Skeletal muscle cell (primary cell): ENCODE results near the gene AP4B1.
"Not testable (repeated sequence)": the region's sequence is repeated elsewhere in the genome, so short reads cannot be mapped to it uniquely, and the experiment has no call there.

Source experiments
- DNase-seq: peaks from one replicate; pipeline ENCODE4 v3.0.0-alpha.2; 2010; ENCODE audit warnings: low read depth
- H3K4me3 ChIP-seq: 2 replicates; pipeline ENCODE4 v1.5.1; 2011; ENCODE audit warnings: low read depth, mild to moderate bottlenecking, control low read depth, low read length, moderate library complexity

Gene AP4B1

GRCh38 chr1:113904674-113905434 is at the start of gene AP4B1, which contains the start of gene DCLRE1B:
AP4B1 (minus strand) TSS chr1:113904799; CDS start chr1:113904717, 82 bp downstream.
DCLRE1B (plus strand) TSS chr1:113905326; CDS start chr1:113905587, 261 bp downstream.
- peak within 1 kb of the TSS; percentile 98 for H3K4me3 ChIP-seq
- peak; percentile 100 for DNase-seq

GRCh38 chr1:113951719-113952118 is 47.1 kb upstream of the AP4B1 start:
- no peak for DNase-seq
- H3K4me3 ChIP-seq: no peak overlapping the region

- DNase-seq: no peak
- H3K4me3 ChIP-seq: no peak overlapping the region
Measured at GRCh38 chr1:113950908-113951307, 46.3 kb upstream of the AP4B1 start.

GRCh38 chr1:113949007-113949406 is 44.4 kb upstream of the AP4B1 start:
- no peak overlapping the region for H3K4me3 ChIP-seq
- DNase-seq: no peak

- not testable (repeated sequence) for DNase-seq, H3K4me3 ChIP-seq
Measured at GRCh38 chr1:113948151-113948550, 43.6 kb upstream of the AP4B1 start.

GRCh38 chr1:113947388-113948107 is 42.9 kb upstream of the AP4B1 start:
- H3K4me3 ChIP-seq: no peak overlapping the region

GRCh38 chr1:113946678-113947387 is 42.2 kb upstream of the AP4B1 start:
- no peak for DNase-seq
- no peak overlapping the region for H3K4me3 ChIP-seq

More at GRCh38 chr1:113947388-113948107, 42.9 kb upstream of the AP4B1 start:
- no peak for DNase-seq

- DNase-seq: no peak
- no peak overlapping the region for H3K4me3 ChIP-seq
Measured at GRCh38 chr1:113946112-113946511, 41.5 kb upstream of the AP4B1 start.

GRCh38 chr1:113945329-113945728 is 40.7 kb upstream of the AP4B1 start:
- no peak for DNase-seq
- H3K4me3 ChIP-seq: no peak overlapping the region

- H3K4me3 ChIP-seq: no peak overlapping the region
- no peak for DNase-seq
Measured at GRCh38 chr1:113943028-113943811, 38.6 kb upstream of the AP4B1 start.

- DNase-seq: no peak
- no peak overlapping the region for H3K4me3 ChIP-seq
Measured at GRCh38 chr1:113942527-113942926, 37.9 kb upstream of the AP4B1 start.

- no peak overlapping the region for H3K4me3 ChIP-seq
- DNase-seq: no peak
Measured at GRCh38 chr1:113941245-113941559, 36.6 kb upstream of the AP4B1 start.

- H3K4me3 ChIP-seq: no peak overlapping the region
- DNase-seq: no peak
Measured at GRCh38 chr1:113940365-113941244, 36.0 kb upstream of the AP4B1 start.

- no peak overlapping the region for H3K4me3 ChIP-seq
- no peak for DNase-seq
Measured at GRCh38 chr1:113938192-113938591, 33.6 kb upstream of the AP4B1 start.

GRCh38 chr1:113937146-113937545 is 32.5 kb upstream of the AP4B1 start:
- no peak for DNase-seq
- H3K4me3 ChIP-seq: no peak overlapping the region

GRCh38 chr1:113935970-113936369 is 31.4 kb upstream of the AP4B1 start:
- H3K4me3 ChIP-seq: no peak overlapping the region
- no peak for DNase-seq

GRCh38 chr1:113935176-113935575 is 30.6 kb upstream of the AP4B1 start:
- DNase-seq: no peak
- no peak overlapping the region for H3K4me3 ChIP-seq

- no peak overlapping the region for H3K4me3 ChIP-seq
Measured at GRCh38 chr1:113934511-113935055, 30.0 kb upstream of the AP4B1 start.

More at GRCh38 chr1:113934511-113935055, 30.0 kb upstream of the AP4B1 start:
- no peak for DNase-seq
